CD4-positive, alpha-beta T cell (primary cell): ENCODE results near the gene RAD51B. TPM values are rescaled to one million over a fixed set of nuclear protein-coding genes. Genes with fewer than 3 reads are reported as not detected.

Experiments
- ATAC-seq: fragments of 200-7000 bp; cut with Tn5 transposase; one replicate; pipeline ENCODE4 v1.10.0; 2022; ENCODE audit warnings: mild to moderate bottlenecking; ENCODE audit not compliant: poor library complexity
- CTCF ChIA-PET: fragments of 350-600 bp; sonication (Branson Sonifier 250); formaldehyde crosslinking; loops from one replicate; lab custom pipeline; 2021; ENCODE audit warnings: antibody characterized with exemption, inconsistent platforms; lab: Charles Lee
- POLR2A ChIA-PET: fragments of 350-600 bp; sonication (Branson Sonifier 250); formaldehyde crosslinking; loops from one replicate; lab custom pipeline; 2021; ENCODE audit warnings: antibody characterized with exemption, inconsistent platforms; lab: Charles Lee
- DNase-seq, 14 experiments: peaks; one replicate each; pipeline ENCODE4 v3.0.0-alpha.2; 2013 to 2020; ENCODE audit warnings: mixed read lengths in 2 of 14
- H3K27ac ChIP-seq, 2 donors: one replicate each; pipeline versions ENCODE4 v1.5.1 to v1.7.0; 2013; ENCODE audit warnings: low read length in 2 of 2, low read depth in 1 of 2, mild to moderate bottlenecking in 1 of 2
- H3K27me3 ChIP-seq, 2 experiments: 1 replicate in 1 of 2; 2 replicates in 1 of 2; pipeline versions ENCODE4 v1.6.1 to v1.7.0; 2013; ENCODE audit warnings: low read length in 2 of 2, control low read depth in 1 of 2, mild to moderate bottlenecking in 1 of 2, moderate library complexity in 1 of 2; ENCODE audit not compliant: insufficient read depth in 2 of 2, control insufficient read depth in 1 of 2
- H3K36me3 ChIP-seq: one replicate; pipeline ENCODE4 v1.6.1; 2013; ENCODE audit warnings: low read length, control low read depth; ENCODE audit not compliant: insufficient read depth
- H3K4me1 ChIP-seq: one replicate; pipeline ENCODE4 v1.6.1; 2013; ENCODE audit warnings: low read length, control low read depth; ENCODE audit not compliant: insufficient read depth
- H3K4me3 ChIP-seq: one replicate; pipeline ENCODE4 v1.5.1; 2013; ENCODE audit warnings: mild to moderate bottlenecking, low read length, moderate library complexity
- H3K9me3 ChIP-seq, 2 experiments: 1 replicate in 1 of 2; 2 replicates in 1 of 2; pipeline versions ENCODE4 v1.6.1 to v1.7.0; 2013; ENCODE audit warnings: low read length in 2 of 2, mild to moderate bottlenecking in 2 of 2, control low read depth in 1 of 2, moderate library complexity in 1 of 2; ENCODE audit not compliant: control insufficient read depth in 1 of 2, insufficient read depth in 1 of 2
- H3K27ac Mint-ChIP-seq: one replicate; pipeline ENCODE4 v1.8.0; 2020; ENCODE audit warnings: mixed read lengths
- H3K27me3 Mint-ChIP-seq: one replicate; pipeline ENCODE4 v1.8.0; 2021; ENCODE audit warnings: mixed read lengths
- H3K36me3 Mint-ChIP-seq: one replicate; pipeline ENCODE4 v1.8.0; 2021; ENCODE audit warnings: low read depth, mixed read lengths
- H3K4me1 Mint-ChIP-seq: one replicate; pipeline ENCODE4 v1.8.0; 2021; ENCODE audit warnings: low read depth, mixed read lengths
- H3K4me3 Mint-ChIP-seq: one replicate; pipeline ENCODE4 v1.8.0; 2020; ENCODE audit warnings: mild to moderate bottlenecking, mixed read lengths
- H3K9me3 Mint-ChIP-seq: one replicate; pipeline ENCODE4 v1.8.0; 2020; ENCODE audit warnings: mixed read lengths
- intact Hi-C, 2 experiments: fragments of 100-400 bp; cut with DNase I in 1 of 2; cut with micrococcal nuclease in 1 of 2; formaldehyde crosslinking; loops; one replicate each; pipeline versions ENCODE4 v1.15.1 to v1.9.0; 2023 to 2025; cut with DNase I, micrococcal nuclease
- total RNA-seq, 174 experiments: library from RNA in 2 of 174; stranded (reverse) in 2 of 174; gene quantifications; one replicate each; pipeline ENCODE4 v1.2.3 and lab custom pipeline; 2021 to 2026
- TF ChIP-seq, protein P1 (sequence below): fragments of 200-600 bp; IDR thresholded peaks from one replicate; pipeline ENCODE4 v1.8.0; 2022; ENCODE audit warnings: antibody characterized with exemption, mild to moderate bottlenecking

The RAD51B gene
- total RNA-seq, 2 experiments from 2014 or later: 18.4 to 20.0 TPM

DNA sequence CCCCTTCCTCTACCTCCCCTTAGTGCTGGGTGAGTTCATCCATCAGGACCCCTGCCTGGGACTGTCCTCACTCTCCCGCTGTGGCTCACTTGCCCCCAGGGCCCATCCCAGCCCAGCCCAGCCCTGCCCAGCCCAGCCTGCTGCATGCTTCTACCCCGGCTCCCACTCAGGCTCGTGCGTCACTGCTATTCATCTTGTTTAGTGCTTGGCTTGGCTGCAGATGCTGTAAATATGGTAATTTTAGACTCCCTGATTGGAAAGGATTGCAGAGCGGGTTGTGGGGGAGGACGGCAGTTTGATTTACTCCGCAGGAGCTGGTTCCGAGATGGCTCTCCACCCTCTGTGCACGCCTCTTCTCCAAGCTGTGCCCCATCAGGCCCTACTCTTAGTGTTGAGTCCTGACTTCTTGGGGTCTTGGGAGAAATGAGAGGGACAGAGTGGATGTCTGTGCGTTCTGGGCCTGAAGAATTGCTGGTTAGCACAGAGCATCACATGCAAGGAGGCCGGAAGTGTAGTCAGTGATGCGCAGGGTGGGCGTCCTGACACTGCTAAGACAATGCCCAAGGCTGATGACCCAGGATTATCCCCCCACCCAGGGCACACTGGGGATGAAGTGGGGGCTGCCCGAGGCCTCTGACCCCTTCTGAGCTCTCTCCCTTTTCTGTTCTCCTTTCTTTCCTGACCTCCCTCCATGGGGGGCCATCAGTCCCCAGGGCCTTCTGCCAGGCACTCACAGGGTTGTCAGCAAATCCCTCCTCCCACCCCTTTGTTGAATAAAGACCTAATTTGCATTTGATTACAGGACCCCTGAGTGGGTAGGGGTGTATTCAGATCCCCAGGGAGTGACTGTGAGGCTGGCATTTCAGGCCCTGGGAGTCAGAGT lies 728.9 kb downstream of the RAD51B start:
- H3K4me1 ChIP-seq: no peaks in the 10 kb centered on the region
- intact Hi-C loops: no loop called here
- peaks cover 24% of the 10 kb centered on the region for H3K4me1 Mint-ChIP-seq
- DNase-seq (no peak), ATAC-seq (no peak)
- H3K27ac ChIP-seq: no peak overlapping the region
- H3K27ac Mint-ChIP-seq: no peak overlapping the region
- H3K27me3 Mint-ChIP-seq: no peaks in the 10 kb centered on the region
- CTCF ChIA-PET: no interaction called here
- no peak overlapping the region for H3K4me3 Mint-ChIP-seq
- TF ChIP-seq, protein P1, sequence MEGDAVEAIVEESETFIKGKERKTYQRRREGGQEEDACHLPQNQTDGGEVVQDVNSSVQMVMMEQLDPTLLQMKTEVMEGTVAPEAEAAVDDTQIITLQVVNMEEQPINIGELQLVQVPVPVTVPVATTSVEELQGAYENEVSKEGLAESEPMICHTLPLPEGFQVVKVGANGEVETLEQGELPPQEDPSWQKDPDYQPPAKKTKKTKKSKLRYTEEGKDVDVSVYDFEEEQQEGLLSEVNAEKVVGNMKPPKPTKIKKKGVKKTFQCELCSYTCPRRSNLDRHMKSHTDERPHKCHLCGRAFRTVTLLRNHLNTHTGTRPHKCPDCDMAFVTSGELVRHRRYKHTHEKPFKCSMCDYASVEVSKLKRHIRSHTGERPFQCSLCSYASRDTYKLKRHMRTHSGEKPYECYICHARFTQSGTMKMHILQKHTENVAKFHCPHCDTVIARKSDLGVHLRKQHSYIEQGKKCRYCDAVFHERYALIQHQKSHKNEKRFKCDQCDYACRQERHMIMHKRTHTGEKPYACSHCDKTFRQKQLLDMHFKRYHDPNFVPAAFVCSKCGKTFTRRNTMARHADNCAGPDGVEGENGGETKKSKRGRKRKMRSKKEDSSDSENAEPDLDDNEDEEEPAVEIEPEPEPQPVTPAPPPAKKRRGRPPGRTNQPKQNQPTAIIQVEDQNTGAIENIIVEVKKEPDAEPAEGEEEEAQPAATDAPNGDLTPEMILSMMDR: no peak
- H3K4me3 ChIP-seq: no peak overlapping the region
- no peaks in the 10 kb centered on the region for H3K36me3 ChIP-seq
- no peaks in the 10 kb centered on the region for H3K27me3 ChIP-seq
- no peaks in the 10 kb centered on the region for H3K9me3 ChIP-seq
- POLR2A ChIA-PET: no interaction called here
- H3K9me3 Mint-ChIP-seq: no peaks in the 10 kb centered on the region
- no peaks in the 10 kb centered on the region for H3K36me3 Mint-ChIP-seq

- ATAC-seq (no peak), DNase-seq (no peak)
- TF ChIP-seq, protein P1: no peak
- ChIA-PET POLR2A (no interaction called here), CTCF (no interaction called here)
- Histone ChIP-seq H3K36me3 (no peaks in the 10 kb centered on the region), H3K27ac (no peak overlapping the region), H3K4me3 (no peak overlapping the region), H3K4me1 (no peaks in the 10 kb centered on the region), H3K9me3 (no peaks in the 10 kb centered on the region), H3K27me3 (no peaks in the 10 kb centered on the region)
- Mint-ChIP-seq H3K27ac (no peak overlapping the region), H3K4me3 (no peak overlapping the region), H3K4me1 (peaks cover 24% of the 10 kb centered on the region), H3K36me3 (no peaks in the 10 kb centered on the region), H3K27me3 (no peaks in the 10 kb centered on the region), H3K9me3 (no peaks in the 10 kb centered on the region)
- intact Hi-C loops: no loop called here
These were observed 730.7 kb downstream of the RAD51B start for GRCh38 chr14:68550338-68550715.

GRCh38 chr14:68551045-68551683 lies 731.6 kb downstream of the RAD51B start:
- Mint-ChIP-seq H3K4me1 (peaks cover 27% of the 10 kb centered on the region), H3K27ac (no peak overlapping the region), H3K9me3 (no peaks in the 10 kb centered on the region), H3K36me3 (no peaks in the 10 kb centered on the region), H3K27me3 (no peaks in the 10 kb centered on the region), H3K4me3 (no peak overlapping the region)
- DNase-seq (no peak), ATAC-seq (no peak)
- POLR2A ChIA-PET: no interaction called here
- Histone ChIP-seq H3K27me3 (no peaks in the 10 kb centered on the region), H3K4me3 (no peak overlapping the region), H3K9me3 (no peaks in the 10 kb centered on the region), H3K4me1 (no peaks in the 10 kb centered on the region), H3K27ac (no peak overlapping the region), H3K36me3 (no peaks in the 10 kb centered on the region)
- TF ChIP-seq, protein P1: no peak
- intact Hi-C loops: no loop called here
- CTCF ChIA-PET: no interaction called here
